Central memory CD8-positive, alpha-beta T cell (primary cell): ENCODE measurements around the gene RUBCN.
A peak's percentile ranks its signal among the peaks of the same experiment; 100 is the strongest.
"Not testable (repeated sequence)": the region's sequence is repeated elsewhere in the genome, so short reads cannot be mapped to it uniquely, and the experiment has no call there.

ENCODE experiments used
- ATAC-seq: fragments of 150-1000 bp; cut with Tn5 transposase; replicated peaks from 2 replicates; pipeline ENCODE4 v1.10.0; 2022; ENCODE audit warnings: mild to moderate bottlenecking, moderate FRiP score, moderate number of reproducible peaks; ENCODE audit not compliant: poor library complexity, severe bottlenecking; ENCODE audit errors: extremely low read depth
- DNase-seq, 2 donors: peaks; one replicate each; pipeline ENCODE4 v3.0.0; 2021; ENCODE audit warnings: low spot score in 2 of 2
- H3K27ac Mint-ChIP-seq: one replicate; pipeline ENCODE4 v1.8.0; 2022; ENCODE audit warnings: low read depth, mild to moderate bottlenecking, moderate library complexity, mixed read lengths
- H3K27me3 Mint-ChIP-seq: one replicate; pipeline ENCODE4 v1.8.0; 2022; ENCODE audit warnings: mixed read lengths
- H3K36me3 Mint-ChIP-seq: one replicate; pipeline ENCODE4 v1.8.0; 2022; ENCODE audit warnings: mild to moderate bottlenecking, moderate library complexity, mixed read lengths; ENCODE audit not compliant: insufficient read depth
- H3K4me1 Mint-ChIP-seq: one replicate; pipeline ENCODE4 v1.8.0; 2022; ENCODE audit warnings: mixed read lengths
- H3K4me3 Mint-ChIP-seq: one replicate; pipeline ENCODE4 v1.8.0; 2022; ENCODE audit warnings: mild to moderate bottlenecking, moderate library complexity, mixed read lengths
- H3K9me3 Mint-ChIP-seq: one replicate; pipeline ENCODE4 v1.8.0; 2022; ENCODE audit warnings: mixed read lengths

RUBCN gene

GRCh38 chr3:197631989-197632388 lies 104.7 kb downstream of the RUBCN start:
- not testable (repeated sequence) for H3K9me3 Mint-ChIP-seq, H3K4me3 Mint-ChIP-seq, H3K36me3 Mint-ChIP-seq, ATAC-seq, H3K4me1 Mint-ChIP-seq, H3K27me3 Mint-ChIP-seq, H3K27ac Mint-ChIP-seq, DNase-seq

GRCh38 chr3:197630766-197631165 lies 105.9 kb downstream of the RUBCN start:
- not testable (repeated sequence) for H3K9me3 Mint-ChIP-seq, ATAC-seq, H3K27me3 Mint-ChIP-seq, H3K4me3 Mint-ChIP-seq, H3K4me1 Mint-ChIP-seq, DNase-seq, H3K36me3 Mint-ChIP-seq, H3K27ac Mint-ChIP-seq

GRCh38 chr3:197629286-197629685 lies 107.4 kb downstream of the RUBCN start:
- not testable (repeated sequence) for H3K27ac Mint-ChIP-seq, DNase-seq, H3K9me3 Mint-ChIP-seq, H3K36me3 Mint-ChIP-seq, H3K4me1 Mint-ChIP-seq, ATAC-seq, H3K4me3 Mint-ChIP-seq, H3K27me3 Mint-ChIP-seq

GRCh38 chr3:197627772-197628523 lies 108.8 kb downstream of the RUBCN start:
- H3K27me3 Mint-ChIP-seq, H3K4me1 Mint-ChIP-seq: not testable (repeated sequence)

GRCh38 chr3:197627158-197627771 lies 109.4 kb downstream of the RUBCN start:
- H3K36me3 Mint-ChIP-seq, H3K27me3 Mint-ChIP-seq, H3K4me1 Mint-ChIP-seq, H3K27ac Mint-ChIP-seq, DNase-seq, H3K9me3 Mint-ChIP-seq: not testable (repeated sequence)
- peak overlapping the region; percentile 73 for H3K4me3 Mint-ChIP-seq
- ATAC-seq, result peak; percentile 35

More at GRCh38 chr3:197627772-197628523, 108.8 kb downstream of the RUBCN start:
- H3K9me3 Mint-ChIP-seq, H3K36me3 Mint-ChIP-seq: not testable (repeated sequence)
- peak; percentile 66 for ATAC-seq
- peak; percentile 61 to 78 for DNase-seq
- Mint-ChIP-seq H3K27ac (peak overlapping the region; percentile 57), H3K4me3 (peak overlapping the region; percentile 73)

- peak overlapping the region; percentile 38 for H3K4me3 Mint-ChIP-seq
- H3K27ac Mint-ChIP-seq, H3K4me1 Mint-ChIP-seq, H3K9me3 Mint-ChIP-seq, H3K27me3 Mint-ChIP-seq, DNase-seq, H3K36me3 Mint-ChIP-seq: not testable (repeated sequence)
- ATAC-seq, result peak; percentile 40
These were observed 110.1 kb downstream of the RUBCN start for GRCh38 chr3:197626404-197627157.

GRCh38 chr3:197621478-197621877 lies 115.2 kb downstream of the RUBCN start:
- ATAC-seq, H3K9me3 Mint-ChIP-seq, H3K4me3 Mint-ChIP-seq, H3K27ac Mint-ChIP-seq, DNase-seq, H3K27me3 Mint-ChIP-seq, H3K4me1 Mint-ChIP-seq: not testable (repeated sequence)
- peaks cover 30% of the 10 kb centered on the region for H3K36me3 Mint-ChIP-seq
